Uterus (tissue), 4 donors: Measurements from ENCODE around the gene MICAL3. TPM values are rescaled to one million over a fixed set of nuclear protein-coding genes. Genes with fewer than 3 reads are reported as not detected.

Experiments used
- DNase-seq, 2 donors: peaks; one replicate each; pipeline ENCODE4 v3.0.0-alpha.2; 2019 to 2020
- H3K27ac ChIP-seq, 2 donors: fragments of 200-600 bp; sonication (generic); 1 replicate in 1 of 2; 2 replicates in 1 of 2; pipeline ENCODE4 v1.5.1; 2016 to 2018
- H3K27me3 ChIP-seq, 2 donors: fragments of 200-600 bp; sonication (generic); one replicate each; pipeline ENCODE4 v1.5.1; 2018 to 2019; ENCODE audit warnings: control low read depth in 1 of 2
- H3K36me3 ChIP-seq, 2 donors: fragments of 200-600 bp; sonication (generic); one replicate each; pipeline ENCODE4 v1.5.1; 2019; ENCODE audit warnings: control low read depth in 1 of 2
- H3K4me1 ChIP-seq, 2 donors: fragments of 200-600 bp; sonication (generic); one replicate each; pipeline ENCODE4 v1.5.1; 2018 to 2019; ENCODE audit warnings: control low read depth in 1 of 2
- H3K4me3 ChIP-seq, 2 donors: fragments of 200-600 bp; sonication (generic); 1 replicate in 1 of 2; 2 replicates in 1 of 2; pipeline ENCODE4 v1.5.1; 2018 to 2019; ENCODE audit warnings: mild to moderate bottlenecking in 1 of 2
- H3K9me3 ChIP-seq, 2 donors: fragments of 200-600 bp; sonication (generic); one replicate each; pipeline ENCODE4 v1.5.1; 2019; ENCODE audit warnings: control low read depth in 1 of 2
- CTCF ChIP-seq, 4 experiments: fragments of 200-600 bp in 2 of 4; fragments of 450-650 bp in 2 of 4; sonication (generic) in 2 of 4; IDR thresholded peaks; one replicate each; pipeline ENCODE4 v1.5.1; 2016 to 2019; ENCODE audit warnings: antibody characterized with exemption in 4 of 4, mild to moderate bottlenecking in 2 of 4, moderate library complexity in 1 of 4
- POLR2A ChIP-seq, 2 donors: fragments of 450-650 bp; IDR thresholded peaks; one replicate each; pipeline ENCODE4 v1.6.1; 2016; ENCODE audit warnings: antibody characterized with exemption in 2 of 2, mild to moderate bottlenecking in 1 of 2, moderate library complexity in 1 of 2
- intact Hi-C: fragments of 100-400 bp; cut with DNase I; formaldehyde crosslinking; loops from one replicate; pipeline ENCODE4 v1.15.1; 2023; ENCODE audit warnings: low total_unique reads
- total RNA-seq, 4 donors: library from RNA; depleted of rRNA in 3 of 4; stranded (reverse); fragments of >200 nt in 3 of 4; gene quantifications; one replicate each; pipeline versions ENCODE4 v1.1.0 to v1.2.4, GENCODE V29; 2014 to 2023
- donor health status: DM: yes; HTN: yes; CAD: no.

MICAL3 gene
- total RNA-seq, 4 donors from 2014 or later: 13.5 to 167 (median 47.2) TPM

GRCh38 chr22:17964156-17964555 is 60.2 kb downstream of the MICAL3 start:
- TF ChIP-seq POLR2A (IDR thresholded peaks at IDR 0.05) (no peak), CTCF (IDR thresholded peaks at IDR 0.05) (no peak)
- H3K27ac ChIP-seq: no peak overlapping the region
- H3K27me3 ChIP-seq: no peaks in the 10 kb centered on the region
- DNase-seq: no peak
- no peak overlapping the region for H3K4me3 ChIP-seq
- intact Hi-C loops: no loop called here
- no peaks in the 10 kb centered on the region for H3K4me1 ChIP-seq
- H3K9me3 ChIP-seq: no peaks in the 10 kb centered on the region
- no peaks in the 10 kb centered on the region for H3K36me3 ChIP-seq

- H3K4me3 ChIP-seq: no peak overlapping the region
- H3K9me3 ChIP-seq: no peaks in the 10 kb centered on the region
- H3K27me3 ChIP-seq: no peaks in the 10 kb centered on the region
- DNase-seq: no peak
- H3K27ac ChIP-seq: no peak overlapping the region
- no peak for TF ChIP-seq POLR2A (IDR thresholded peaks at IDR 0.05)
- no peak for TF ChIP-seq CTCF (IDR thresholded peaks at IDR 0.05)
- intact Hi-C loops: no loop called here
- no peaks in the 10 kb centered on the region for H3K4me1 ChIP-seq
- H3K36me3 ChIP-seq: no peaks in the 10 kb centered on the region
Measured at GRCh38 chr22:17963015-17963414, 61.3 kb downstream of the MICAL3 start.

- H3K4me1 ChIP-seq: no peaks in the 10 kb centered on the region
- DNase-seq: no peak
- intact Hi-C loops: no loop called here
Measured at GRCh38 chr22:17962168-17962567, 62.2 kb downstream of the MICAL3 start.

GRCh38 chr22:17961446-17961729 is 63.0 kb downstream of the MICAL3 start:
- no peaks in the 10 kb centered on the region for H3K4me1 ChIP-seq
- no peak for DNase-seq
- no peak overlapping the region for H3K4me3 ChIP-seq
- H3K9me3 ChIP-seq: no peaks in the 10 kb centered on the region
- intact Hi-C loops: no loop called here
- H3K27ac ChIP-seq: no peak overlapping the region
- H3K36me3 ChIP-seq: no peaks in the 10 kb centered on the region
- H3K27me3 ChIP-seq: no peaks in the 10 kb centered on the region
- TF ChIP-seq POLR2A (IDR thresholded peaks at IDR 0.05) (no peak), CTCF (IDR thresholded peaks at IDR 0.05) (no peak)

More at GRCh38 chr22:17962168-17962567, 62.2 kb downstream of the MICAL3 start:
- no peak overlapping the region for H3K4me3 ChIP-seq
- no peaks in the 10 kb centered on the region for H3K36me3 ChIP-seq
- H3K9me3 ChIP-seq: no peaks in the 10 kb centered on the region
- no peaks in the 10 kb centered on the region for H3K27me3 ChIP-seq
- TF ChIP-seq POLR2A (IDR thresholded peaks at IDR 0.05): no peak
- TF ChIP-seq CTCF (IDR thresholded peaks at IDR 0.05): no peak
- no peak overlapping the region for H3K27ac ChIP-seq

GRCh38 chr22:17960695-17961445 is 63.5 kb downstream of the MICAL3 start:
- Histone ChIP-seq H3K27ac (no peak overlapping the region), H3K36me3 (no peaks in the 10 kb centered on the region), H3K4me1 (no peaks in the 10 kb centered on the region), H3K9me3 (no peaks in the 10 kb centered on the region), H3K4me3 (no peak overlapping the region), H3K27me3 (no peaks in the 10 kb centered on the region)
- TF ChIP-seq POLR2A (IDR thresholded peaks at IDR 0.05) (no peak), CTCF (IDR thresholded peaks at IDR 0.05) (no peak)
- DNase-seq: no peak
- intact Hi-C loops: no loop called here
